Uterus (tissue), 4 donors: ENCODE data around the gene NCMAP. TPM values are rescaled to one million over a fixed set of nuclear protein-coding genes. Genes with fewer than 3 reads are reported as not detected.

ENCODE experiments used
- DNase-seq, 2 donors: peaks; one replicate each; pipeline ENCODE4 v3.0.0-alpha.2; 2019 to 2020
- H3K27ac ChIP-seq, 2 donors: fragments of 200-600 bp; sonication (generic); 1 replicate in 1 of 2; 2 replicates in 1 of 2; pipeline ENCODE4 v1.5.1; 2016 to 2018
- H3K27me3 ChIP-seq, 2 donors: fragments of 200-600 bp; sonication (generic); one replicate each; pipeline ENCODE4 v1.5.1; 2018 to 2019; ENCODE audit warnings: control low read depth in 1 of 2
- H3K36me3 ChIP-seq, 2 donors: fragments of 200-600 bp; sonication (generic); one replicate each; pipeline ENCODE4 v1.5.1; 2019; ENCODE audit warnings: control low read depth in 1 of 2
- H3K4me1 ChIP-seq, 2 donors: fragments of 200-600 bp; sonication (generic); one replicate each; pipeline ENCODE4 v1.5.1; 2018 to 2019; ENCODE audit warnings: control low read depth in 1 of 2
- H3K4me3 ChIP-seq, 2 donors: fragments of 200-600 bp; sonication (generic); 1 replicate in 1 of 2; 2 replicates in 1 of 2; pipeline ENCODE4 v1.5.1; 2018 to 2019; ENCODE audit warnings: mild to moderate bottlenecking in 1 of 2
- H3K9me3 ChIP-seq, 2 donors: fragments of 200-600 bp; sonication (generic); one replicate each; pipeline ENCODE4 v1.5.1; 2019; ENCODE audit warnings: control low read depth in 1 of 2
- CTCF ChIP-seq, 4 experiments: fragments of 200-600 bp in 2 of 4; fragments of 450-650 bp in 2 of 4; sonication (generic) in 2 of 4; IDR thresholded peaks; one replicate each; pipeline ENCODE4 v1.5.1; 2016 to 2019; ENCODE audit warnings: antibody characterized with exemption in 4 of 4, mild to moderate bottlenecking in 2 of 4, moderate library complexity in 1 of 4
- POLR2A ChIP-seq, 2 donors: fragments of 450-650 bp; IDR thresholded peaks; one replicate each; pipeline ENCODE4 v1.6.1; 2016; ENCODE audit warnings: antibody characterized with exemption in 2 of 2, mild to moderate bottlenecking in 1 of 2, moderate library complexity in 1 of 2
- intact Hi-C: fragments of 100-400 bp; cut with DNase I; formaldehyde crosslinking; loops from one replicate; pipeline ENCODE4 v1.15.1; 2023; ENCODE audit warnings: low total_unique reads
- total RNA-seq, 4 donors: library from RNA; depleted of rRNA in 3 of 4; stranded (reverse); fragments of >200 nt in 3 of 4; gene quantifications; one replicate each; pipeline versions ENCODE4 v1.1.0 to v1.2.4, GENCODE V29; 2014 to 2023
- donor health status: DM: yes; HTN: yes; CAD: no.

The NCMAP gene
- total RNA-seq, 4 donors from 2014 or later, result 0.18 to 0.48 TPM; not detected in 2

- Histone ChIP-seq H3K4me1 (no peaks in the 10 kb centered on the region), H3K27ac (no peak overlapping the region)
- DNase-seq, result no peak
Observed at GRCh38 chr1:24620678-24621077, 64.8 kb downstream of the NCMAP start.

GRCh38 chr1:24621121-24621520 lies 65.2 kb downstream of the NCMAP start:
- DNase-seq, result no peak
- Histone ChIP-seq H3K4me1 (no peaks in the 10 kb centered on the region), H3K9me3 (no peaks in the 10 kb centered on the region), H3K27me3 (peaks cover 0 to 5% of the 10 kb centered on the region in 2 donors), H3K4me3 (no peak overlapping the region), H3K27ac (no peak overlapping the region), H3K36me3 (peaks cover 0 to 3% of the 10 kb centered on the region in 2 donors)
- intact Hi-C loops, result no loop called here
- TF ChIP-seq CTCF (IDR thresholded peaks at IDR 0.05) (no peak), POLR2A (IDR thresholded peaks at IDR 0.05) (no peak)

More at GRCh38 chr1:24620678-24621077, 64.8 kb downstream of the NCMAP start:
- TF ChIP-seq CTCF (IDR thresholded peaks at IDR 0.05), result no peak
- TF ChIP-seq POLR2A (IDR thresholded peaks at IDR 0.05), result no peak
- intact Hi-C loops, result no loop called here
- H3K9me3 ChIP-seq, result no peaks in the 10 kb centered on the region
- no peak overlapping the region for H3K4me3 ChIP-seq
- H3K36me3 ChIP-seq, result peaks cover 0 to 3% of the 10 kb centered on the region in 2 donors
- peaks cover 0 to 5% of the 10 kb centered on the region in 2 donors for H3K27me3 ChIP-seq

- H3K4me3 ChIP-seq, result no peak overlapping the region
- H3K27ac ChIP-seq, result no peak overlapping the region
- DNase-seq, result no peak
- TF ChIP-seq CTCF (IDR thresholded peaks at IDR 0.05) (no peak), POLR2A (IDR thresholded peaks at IDR 0.05) (no peak)
- H3K9me3 ChIP-seq, result no peaks in the 10 kb centered on the region
- H3K4me1 ChIP-seq, result no peaks in the 10 kb centered on the region
- intact Hi-C loops, result no loop called here
- H3K36me3 ChIP-seq, result no peaks in the 10 kb centered on the region
- H3K27me3 ChIP-seq, result no peaks in the 10 kb centered on the region
Observed at GRCh38 chr1:24622218-24622617, 66.3 kb downstream of the NCMAP start.

- intact Hi-C loops, result no loop called here
- no peak for TF ChIP-seq CTCF (IDR thresholded peaks at IDR 0.05)
- no peak for TF ChIP-seq POLR2A (IDR thresholded peaks at IDR 0.05)
- Histone ChIP-seq H3K27me3 (no peaks in the 10 kb centered on the region), H3K27ac (no peak overlapping the region), H3K36me3 (no peaks in the 10 kb centered on the region), H3K9me3 (no peaks in the 10 kb centered on the region), H3K4me1 (no peaks in the 10 kb centered on the region), H3K4me3 (no peak overlapping the region)
- no peak for DNase-seq
Observed at GRCh38 chr1:24632832-24633175, 76.9 kb downstream of the NCMAP start.

- Histone ChIP-seq H3K27ac (no peak overlapping the region), H3K36me3 (no peaks in the 10 kb centered on the region), H3K9me3 (no peaks in the 10 kb centered on the region), H3K27me3 (no peaks in the 10 kb centered on the region), H3K4me1 (no peaks in the 10 kb centered on the region), H3K4me3 (no peak overlapping the region)
- intact Hi-C loops, result no loop called here
- DNase-seq, result no peak
- no peak for TF ChIP-seq POLR2A (IDR thresholded peaks at IDR 0.05)
- TF ChIP-seq CTCF (IDR thresholded peaks at IDR 0.05), result peak; percentile 37 to 48 (median 46)
Observed at GRCh38 chr1:24635195-24635843, 79.4 kb downstream of the NCMAP start.
